ENCODE data around the gene RB1.

Gene RB1

DNA sequence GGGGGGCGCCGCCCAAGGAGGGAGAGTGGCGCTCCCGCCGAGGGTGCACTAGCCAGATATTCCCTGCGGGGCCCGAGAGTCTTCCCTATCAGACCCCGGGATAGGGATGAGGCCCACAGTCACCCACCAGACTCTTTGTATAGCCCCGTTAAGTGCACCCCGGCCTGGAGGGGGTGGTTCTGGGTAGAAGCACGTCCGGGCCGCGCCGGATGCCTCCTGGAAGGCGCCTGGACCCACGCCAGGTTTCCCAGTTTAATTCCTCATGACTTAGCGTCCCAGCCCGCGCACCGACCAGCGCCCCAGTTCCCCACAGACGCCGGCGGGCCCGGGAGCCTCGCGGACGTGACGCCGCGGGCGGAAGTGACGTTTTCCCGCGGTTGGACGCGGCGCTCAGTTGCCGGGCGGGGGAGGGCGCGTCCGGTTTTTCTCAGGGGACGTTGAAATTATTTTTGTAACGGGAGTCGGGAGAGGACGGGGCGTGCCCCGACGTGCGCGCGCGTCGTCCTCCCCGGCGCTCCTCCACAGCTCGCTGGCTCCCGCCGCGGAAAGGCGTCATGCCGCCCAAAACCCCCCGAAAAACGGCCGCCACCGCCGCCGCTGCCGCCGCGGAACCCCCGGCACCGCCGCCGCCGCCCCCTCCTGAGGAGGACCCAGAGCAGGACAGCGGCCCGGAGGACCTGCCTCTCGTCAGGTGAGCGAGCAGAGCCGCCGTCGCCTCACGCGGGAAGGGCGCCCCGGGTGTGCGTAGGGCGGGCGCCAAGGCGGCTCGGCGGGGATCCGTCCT is at the start of gene RB1:
TSS of gene RB1 (plus strand) at position 393 of the 784 bp plus-strand sequence. CDS start at position 555, 162 bp downstream.
- no peaks in the 10 kb centered on the region for H3K27me3 ChIP-seq (ENCODE audit: insufficient read depth, low read length)
- H3K4me3 ChIP-seq (ENCODE audit: low read length), result peak within 1 kb of the TSS; percentile 91
- H3K4me1 ChIP-seq (ENCODE audit: insufficient read depth, low read length), result no peaks in the 10 kb centered on the region; the same call in 1 of the 2 replicates
- H3K9me3 ChIP-seq (ENCODE audit: insufficient read depth, low read depth, low read length), result no peaks in the 10 kb centered on the region
- H3K27ac ChIP-seq (ENCODE audit: low read length), result peak within 1 kb of the TSS; percentile 96
- peak within 1 kb of the TSS; percentile 98 for H3K9ac ChIP-seq (ENCODE audit: low read depth, low read length)
- no peaks in the 10 kb centered on the region for H3K36me3 ChIP-seq (ENCODE audit: insufficient read depth, low read depth, low read length)

DNA sequence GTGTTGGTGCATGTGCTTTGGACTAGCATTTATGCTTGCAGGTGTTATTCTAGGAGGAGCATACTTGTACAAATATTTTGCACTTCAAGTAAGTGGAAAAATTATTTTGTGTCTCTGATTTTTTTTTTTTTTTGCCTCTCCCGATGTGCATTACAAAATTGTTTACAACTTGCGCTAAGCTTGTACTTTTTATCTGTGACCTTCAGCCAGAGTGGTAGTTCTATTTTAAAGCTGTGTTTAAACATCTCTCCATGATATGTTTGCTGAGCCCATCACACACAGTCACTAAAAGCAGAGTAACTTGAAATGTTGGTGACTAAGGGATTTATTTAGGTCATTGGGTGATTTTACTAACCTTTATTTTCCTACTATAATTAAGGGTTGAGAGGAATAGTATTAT is 49.7 kb upstream of the RB1 start:
- Histone ChIP-seq H3K27ac (ENCODE audit: low read length) (no peak overlapping the region), H3K4me1 (ENCODE audit: insufficient read depth, low read length) (no peaks in the 10 kb centered on the region), H3K36me3 (ENCODE audit: insufficient read depth, low read depth, low read length) (peaks cover 54% of the 10 kb centered on the region), H3K9me3 (ENCODE audit: insufficient read depth, low read depth, low read length) (no peaks in the 10 kb centered on the region), H3K4me3 (ENCODE audit: low read length) (no peak overlapping the region), H3K9ac (ENCODE audit: low read depth, low read length) (no peak overlapping the region), H3K27me3 (ENCODE audit: insufficient read depth, low read length) (no peaks in the 10 kb centered on the region)

- H3K9ac ChIP-seq (ENCODE audit: low read depth, low read length), result no peak overlapping the region
- H3K27ac ChIP-seq (ENCODE audit: low read length), result no peak overlapping the region
- H3K4me1 ChIP-seq (ENCODE audit: insufficient read depth, low read length), result no peaks in the 10 kb centered on the region
- no peak overlapping the region for H3K4me3 ChIP-seq (ENCODE audit: low read length)
- H3K9me3 ChIP-seq (ENCODE audit: insufficient read depth, low read depth, low read length), result no peaks in the 10 kb centered on the region
- peaks cover 64% of the 10 kb centered on the region for H3K36me3 ChIP-seq (ENCODE audit: insufficient read depth, low read depth, low read length)
- no peaks in the 10 kb centered on the region for H3K27me3 ChIP-seq (ENCODE audit: insufficient read depth, low read length)
These were observed 48.5 kb upstream of the RB1 start for GRCh38 chr13:48255090-48255489.

GRCh38 chr13:48255954-48256353 is 47.6 kb upstream of the RB1 start:
- Histone ChIP-seq H3K9ac (ENCODE audit: low read depth, low read length) (no peak overlapping the region), H3K4me3 (ENCODE audit: low read length) (no peak overlapping the region), H3K36me3 (ENCODE audit: insufficient read depth, low read depth, low read length) (peaks cover 73% of the 10 kb centered on the region), H3K9me3 (ENCODE audit: insufficient read depth, low read depth, low read length) (no peaks in the 10 kb centered on the region), H3K27ac (ENCODE audit: low read length) (no peak overlapping the region), H3K4me1 (ENCODE audit: insufficient read depth, low read length) (no peaks in the 10 kb centered on the region), H3K27me3 (ENCODE audit: insufficient read depth, low read length) (no peaks in the 10 kb centered on the region)

- Histone ChIP-seq H3K4me1 (ENCODE audit: insufficient read depth, low read length) (no peaks in the 10 kb centered on the region), H3K27me3 (ENCODE audit: insufficient read depth, low read length) (no peaks in the 10 kb centered on the region), H3K27ac (ENCODE audit: low read length) (no peak overlapping the region), H3K4me3 (ENCODE audit: low read length) (no peak overlapping the region), H3K36me3 (ENCODE audit: insufficient read depth, low read depth, low read length) (peaks cover 92% of the 10 kb centered on the region), H3K9me3 (ENCODE audit: insufficient read depth, low read depth, low read length) (no peaks in the 10 kb centered on the region), H3K9ac (ENCODE audit: low read depth, low read length) (no peak overlapping the region)
These were observed 45.5 kb upstream of the RB1 start for GRCh38 chr13:48258002-48258401.

DNA sequence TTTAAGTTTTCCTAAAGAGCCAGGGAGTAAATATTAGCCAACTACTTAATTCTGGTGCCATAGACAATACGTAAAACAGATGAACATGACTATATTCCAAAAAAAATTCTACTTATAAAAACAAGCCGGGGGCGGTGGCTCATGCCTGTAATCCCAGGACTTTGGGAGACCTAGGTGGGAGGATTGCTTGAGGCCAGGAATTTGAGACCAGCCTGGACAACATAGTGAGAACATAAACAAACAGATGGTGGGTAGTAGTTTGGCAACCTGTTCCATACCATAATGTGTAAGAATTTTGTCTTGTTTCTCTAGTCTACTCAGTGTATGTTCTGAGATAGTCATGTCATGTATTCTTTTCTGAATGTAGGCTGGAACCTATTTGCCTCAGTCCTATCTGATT is 45.1 kb upstream of the RB1 start:
- H3K27ac ChIP-seq (ENCODE audit: low read length), result no peak overlapping the region
- H3K4me3 ChIP-seq (ENCODE audit: low read length), result no peak overlapping the region
- H3K9ac ChIP-seq (ENCODE audit: low read depth, low read length), result no peak overlapping the region
- no peaks in the 10 kb centered on the region for H3K4me1 ChIP-seq (ENCODE audit: insufficient read depth, low read length)
- no peaks in the 10 kb centered on the region for H3K9me3 ChIP-seq (ENCODE audit: insufficient read depth, low read depth, low read length)
- peaks cover 97% of the 10 kb centered on the region for H3K36me3 ChIP-seq (ENCODE audit: insufficient read depth, low read depth, low read length)
- no peaks in the 10 kb centered on the region for H3K27me3 ChIP-seq (ENCODE audit: insufficient read depth, low read length)

- Histone ChIP-seq H3K9ac (ENCODE audit: low read depth, low read length) (no peak overlapping the region), H3K4me3 (ENCODE audit: low read length) (no peak overlapping the region), H3K27ac (ENCODE audit: low read length) (no peak overlapping the region), H3K9me3 (ENCODE audit: insufficient read depth, low read depth, low read length) (no peaks in the 10 kb centered on the region), H3K27me3 (ENCODE audit: insufficient read depth, low read length) (no peaks in the 10 kb centered on the region), H3K36me3 (ENCODE audit: insufficient read depth, low read depth, low read length) (peaks cover 76% of the 10 kb centered on the region), H3K4me1 (ENCODE audit: insufficient read depth, low read length) (no peaks in the 10 kb centered on the region)
These were observed 42.6 kb upstream of the RB1 start for GRCh38 chr13:48260970-48261369.

DNA sequence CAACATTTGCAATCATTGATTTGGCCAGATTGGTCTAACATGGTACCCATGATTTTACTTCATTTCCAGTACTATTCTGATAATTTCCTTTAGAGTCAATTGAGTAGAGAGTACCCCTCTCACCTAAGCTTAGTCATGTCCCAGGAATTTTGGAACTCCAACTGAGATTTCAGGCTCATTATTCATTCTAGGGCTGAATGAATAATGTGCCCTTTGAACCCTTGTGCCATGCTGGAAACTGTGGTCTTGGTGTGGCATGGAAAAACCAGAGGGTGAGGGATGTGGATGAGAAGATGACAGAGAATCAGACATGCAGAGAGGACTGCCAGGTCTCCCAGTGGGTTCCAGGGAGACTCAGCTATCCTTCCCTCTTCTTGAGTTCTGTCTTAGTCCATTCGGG is 40.4 kb upstream of the RB1 start:
- Histone ChIP-seq H3K9ac (ENCODE audit: low read depth, low read length) (no peak overlapping the region), H3K9me3 (ENCODE audit: insufficient read depth, low read depth, low read length) (no peaks in the 10 kb centered on the region), H3K36me3 (ENCODE audit: insufficient read depth, low read depth, low read length) (peaks cover 54% of the 10 kb centered on the region), H3K4me3 (ENCODE audit: low read length) (no peak overlapping the region), H3K27ac (ENCODE audit: low read length) (no peak overlapping the region), H3K4me1 (ENCODE audit: insufficient read depth, low read length) (no peaks in the 10 kb centered on the region), H3K27me3 (ENCODE audit: insufficient read depth, low read length) (no peaks in the 10 kb centered on the region)

DNA sequence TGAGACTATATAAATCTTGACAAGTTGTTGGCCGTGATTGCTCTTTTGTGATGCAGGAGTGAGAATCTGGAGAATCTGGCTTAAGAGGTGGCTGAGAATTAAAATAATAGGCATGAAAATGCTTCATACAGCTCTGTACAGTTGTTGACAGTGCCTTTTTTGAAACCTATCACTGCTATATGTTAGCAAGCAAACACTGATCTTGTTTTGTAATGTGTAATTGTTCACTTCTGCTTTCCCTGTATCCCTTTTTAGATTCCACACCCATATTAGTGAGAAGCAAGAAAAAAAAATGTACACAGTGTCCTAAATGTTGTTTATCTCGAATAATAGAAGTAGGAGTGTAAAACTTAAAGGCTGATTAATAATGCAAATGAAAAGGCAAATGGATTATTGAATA is 39.5 kb upstream of the RB1 start:
- H3K27ac ChIP-seq (ENCODE audit: low read length), result no peak overlapping the region
- H3K9me3 ChIP-seq (ENCODE audit: insufficient read depth, low read depth, low read length), result no peaks in the 10 kb centered on the region
- H3K27me3 ChIP-seq (ENCODE audit: insufficient read depth, low read length), result no peaks in the 10 kb centered on the region
- no peak overlapping the region for H3K4me3 ChIP-seq (ENCODE audit: low read length)
- peaks cover 45% of the 10 kb centered on the region for H3K36me3 ChIP-seq (ENCODE audit: insufficient read depth, low read depth, low read length)
- H3K4me1 ChIP-seq (ENCODE audit: insufficient read depth, low read length), result no peaks in the 10 kb centered on the region
- H3K9ac ChIP-seq (ENCODE audit: low read depth, low read length), result no peak overlapping the region

DNA sequence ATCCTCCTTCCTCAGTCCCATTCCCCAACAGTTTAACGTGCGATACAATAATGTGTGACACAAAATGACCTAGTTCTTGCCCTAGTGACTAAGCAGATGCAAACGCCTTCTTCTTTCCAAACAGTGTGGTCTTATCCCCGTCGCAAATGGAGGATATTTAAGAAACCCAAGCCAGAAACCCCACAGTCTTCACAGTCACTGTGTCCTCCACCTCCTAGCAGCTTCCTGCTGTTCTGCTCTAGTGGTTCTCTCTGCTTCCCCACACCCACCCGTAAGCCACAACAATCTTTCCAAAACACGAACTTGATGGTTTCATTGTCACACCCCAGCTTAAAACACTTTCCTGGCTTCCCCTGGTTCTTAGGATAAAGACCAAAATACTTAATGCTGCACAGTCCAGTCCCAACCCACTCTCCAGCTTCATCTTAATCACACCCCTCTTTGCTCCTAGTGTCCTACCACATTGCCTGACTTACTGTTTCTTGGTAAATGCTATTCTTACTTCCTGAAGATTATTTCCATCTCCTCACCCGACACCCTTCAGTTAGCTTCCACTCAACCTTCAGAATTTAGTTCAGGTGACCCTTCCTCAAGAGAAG is 38.2 kb upstream of the RB1 start:
- H3K4me3 ChIP-seq (ENCODE audit: low read length), result no peak overlapping the region
- H3K4me1 ChIP-seq (ENCODE audit: insufficient read depth, low read length), result no peaks in the 10 kb centered on the region
- no peak overlapping the region for H3K9ac ChIP-seq (ENCODE audit: low read depth, low read length)
- H3K9me3 ChIP-seq (ENCODE audit: insufficient read depth, low read depth, low read length), result no peaks in the 10 kb centered on the region
- H3K36me3 ChIP-seq (ENCODE audit: insufficient read depth, low read depth, low read length), result peaks cover 35% of the 10 kb centered on the region
- H3K27ac ChIP-seq (ENCODE audit: low read length), result no peak overlapping the region
- no peaks in the 10 kb centered on the region for H3K27me3 ChIP-seq (ENCODE audit: insufficient read depth, low read length)

DNA sequence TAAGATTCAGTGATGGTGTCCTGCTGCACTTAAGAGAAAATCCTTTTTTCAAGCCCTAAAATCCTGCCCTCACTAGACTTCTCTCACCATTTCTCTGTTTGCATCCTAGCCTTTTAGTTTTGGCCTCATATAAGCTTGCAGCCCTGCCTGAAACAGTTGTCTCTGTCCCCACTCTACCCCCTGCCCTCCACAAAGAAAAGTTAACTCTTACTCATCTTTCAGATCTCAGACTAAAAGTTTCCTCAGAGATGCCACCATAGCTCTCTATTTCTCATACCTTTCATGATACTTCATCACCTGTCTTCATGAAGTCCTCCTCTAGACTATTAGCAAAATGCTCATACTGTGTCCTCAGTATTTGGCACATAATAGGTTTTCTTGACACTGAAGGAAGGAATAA is 37.4 kb upstream of the RB1 start:
- H3K36me3 ChIP-seq (ENCODE audit: insufficient read depth, low read depth, low read length), result peaks cover 26% of the 10 kb centered on the region
- no peak overlapping the region for H3K27ac ChIP-seq (ENCODE audit: low read length)
- H3K27me3 ChIP-seq (ENCODE audit: insufficient read depth, low read length), result no peaks in the 10 kb centered on the region
- H3K4me1 ChIP-seq (ENCODE audit: insufficient read depth, low read length), result no peaks in the 10 kb centered on the region
- H3K9me3 ChIP-seq (ENCODE audit: insufficient read depth, low read depth, low read length), result no peaks in the 10 kb centered on the region
- H3K4me3 ChIP-seq (ENCODE audit: low read length), result no peak overlapping the region
- H3K9ac ChIP-seq (ENCODE audit: low read depth, low read length), result no peak overlapping the region

All from iPS-20b (cell line).